Cardiac muscle cell (in vitro differentiated cells and primary cell): ENCODE measurements around the gene SH3BP2. TPM values are rescaled to one million over a fixed set of nuclear protein-coding genes. Genes with fewer than 3 reads are reported as not detected.

Experiments
- DNase-seq, 2 donors: peaks; one replicate each; pipeline versions ENCODE4 v3.0.0 to v3.0.0-alpha.2; 2010 to 2017; ENCODE audit warnings: low read depth in 1 of 2, low spot score in 1 of 2
- H3K27ac ChIP-seq: fragments of 200-600 bp; sonication (generic); 2 replicates; pipeline ENCODE4 v1.5.1; 2016
- H3K27me3 ChIP-seq: fragments of 200-600 bp; sonication (generic); 2 replicates; pipeline ENCODE4 v1.6.0; 2016; ENCODE audit warnings: control low read depth
- H3K36me3 ChIP-seq: fragments of 200-600 bp; sonication (generic); 2 replicates; pipeline ENCODE4 v1.5.1; 2016; ENCODE audit warnings: control low read depth
- H3K4me1 ChIP-seq: fragments of 200-600 bp; sonication (generic); 2 replicates; pipeline ENCODE4 v1.8.1; 2017; ENCODE audit warnings: low read depth, mild to moderate bottlenecking, mixed run types
- H3K4me3 ChIP-seq: fragments of 200-600 bp; sonication (generic); 2 replicates; pipeline ENCODE4 v1.5.1; 2016; ENCODE audit warnings: mild to moderate bottlenecking
- H3K9me3 ChIP-seq: fragments of 200-600 bp; sonication (generic); 2 replicates; pipeline ENCODE4 v1.5.1; 2017; ENCODE audit warnings: low read depth, mild to moderate bottlenecking, control low read depth
- CTCF ChIP-seq: IDR thresholded peaks from 2 replicates; pipeline ENCODE4 v1.5.1; 2012; ENCODE audit warnings: low read depth, mild to moderate bottlenecking, low read length
- polyA plus RNA-seq: library from polyadenylated mRNA; unstranded; fragments of >200 nt; fragmentation: Nextera tagmentation; extraction: Ambion mirVana; gene quantifications from 2 replicates; pipeline ENCODE4 v1.2.1, GENCODE V29; 2016
- total RNA-seq: library from RNA; depleted of rRNA; stranded (reverse); fragments of >200 nt; gene quantifications from 2 replicates; pipeline ENCODE4 v1.2.3, GENCODE V29; 2016

SH3BP2 gene
- total and polyA plus RNA-seq, 2 experiments from 2014 or later, result 8.5 to 31.7 TPM

DNA sequence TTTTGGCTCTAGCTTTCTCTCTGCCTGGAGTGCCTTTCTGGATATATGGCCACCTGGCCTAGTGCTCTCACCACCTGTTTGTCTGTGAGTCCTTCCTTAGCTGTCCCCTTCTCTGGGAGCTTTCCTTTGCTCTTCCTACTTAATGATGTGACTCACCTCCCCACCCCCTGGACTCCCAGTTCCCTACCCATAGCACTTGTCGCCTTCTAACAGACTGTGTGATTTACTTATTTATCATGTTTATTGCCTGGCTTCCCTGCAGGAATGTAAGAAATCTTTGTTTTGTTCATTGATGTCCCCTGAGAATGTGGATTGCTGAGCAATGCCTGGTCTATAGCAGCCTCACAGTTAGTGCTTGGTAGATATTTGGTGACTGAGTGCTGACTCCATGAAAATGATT is 69.6 kb downstream of the SH3BP2 start:
- Histone ChIP-seq H3K4me1 (peaks cover 70% of the 10 kb centered on the region), H3K9me3 (no peaks in the 10 kb centered on the region), H3K27ac (peak overlapping the region; percentile 94), H3K4me3 (no peak overlapping the region), H3K27me3 (no peaks in the 10 kb centered on the region), H3K36me3 (no peaks in the 10 kb centered on the region)
- DNase-seq, result no peak
- TF ChIP-seq CTCF, result no peak

GRCh38 chr4:2863649-2864048 is 70.8 kb downstream of the SH3BP2 start:
- H3K36me3 ChIP-seq, result no peaks in the 10 kb centered on the region
- TF ChIP-seq CTCF, result no peak
- H3K4me1 ChIP-seq, result peaks cover 82% of the 10 kb centered on the region
- H3K4me3 ChIP-seq, result no peak overlapping the region
- no peaks in the 10 kb centered on the region for H3K27me3 ChIP-seq
- no peaks in the 10 kb centered on the region for H3K9me3 ChIP-seq
- no peak for DNase-seq
- no peak overlapping the region for H3K27ac ChIP-seq

- no peaks in the 10 kb centered on the region for H3K27me3 ChIP-seq
- peak overlapping the region; percentile 62 for H3K27ac ChIP-seq
- no peaks in the 10 kb centered on the region for H3K36me3 ChIP-seq
- peaks cover 84% of the 10 kb centered on the region for H3K4me1 ChIP-seq
- TF ChIP-seq CTCF, result no peak
- no peak overlapping the region for H3K4me3 ChIP-seq
- H3K9me3 ChIP-seq, result no peaks in the 10 kb centered on the region
- no peak for DNase-seq
Measured at GRCh38 chr4:2865196-2865780, 72.4 kb downstream of the SH3BP2 start.

DNA sequence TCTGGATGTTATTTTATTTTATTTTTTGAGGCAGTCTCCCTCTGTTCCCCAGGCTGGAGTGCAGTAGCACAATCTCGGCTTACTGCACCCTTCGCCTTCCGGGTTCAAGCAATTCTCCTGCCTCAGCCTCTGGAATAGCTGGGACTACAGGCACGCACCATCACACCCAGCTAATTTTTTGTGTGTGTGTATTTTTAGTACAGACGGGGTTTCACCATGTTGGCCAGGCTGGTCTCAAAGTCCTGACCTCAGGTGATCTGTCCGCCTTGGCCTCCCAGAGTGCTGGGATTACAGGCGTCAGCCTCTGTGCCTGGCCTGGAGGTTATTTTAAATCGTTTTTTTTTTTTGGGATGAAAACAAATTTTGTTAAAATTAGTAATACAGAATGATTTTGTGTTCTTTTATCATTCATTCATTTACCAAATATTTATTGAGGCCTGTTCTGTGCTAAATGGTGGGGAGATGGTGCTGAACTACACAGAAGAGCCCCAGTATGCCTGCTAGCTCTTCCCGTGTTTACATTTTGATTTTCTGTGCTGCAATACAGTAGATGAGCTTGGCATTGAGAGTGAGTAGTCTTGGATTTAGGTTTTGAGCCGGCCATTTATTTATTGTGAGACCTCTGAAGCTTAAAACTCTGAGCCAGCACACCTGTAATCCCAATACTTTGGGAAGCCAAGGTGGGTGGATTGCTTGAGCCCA is 73.4 kb downstream of the SH3BP2 start:
- H3K4me3 ChIP-seq, result no peak overlapping the region
- H3K4me1 ChIP-seq, result peaks cover 80% of the 10 kb centered on the region
- H3K27me3 ChIP-seq, result no peaks in the 10 kb centered on the region
- peak overlapping the region; percentile 68 for H3K27ac ChIP-seq
- no peak for DNase-seq
- H3K9me3 ChIP-seq, result no peaks in the 10 kb centered on the region
- no peaks in the 10 kb centered on the region for H3K36me3 ChIP-seq
- TF ChIP-seq CTCF, result no peak

DNA sequence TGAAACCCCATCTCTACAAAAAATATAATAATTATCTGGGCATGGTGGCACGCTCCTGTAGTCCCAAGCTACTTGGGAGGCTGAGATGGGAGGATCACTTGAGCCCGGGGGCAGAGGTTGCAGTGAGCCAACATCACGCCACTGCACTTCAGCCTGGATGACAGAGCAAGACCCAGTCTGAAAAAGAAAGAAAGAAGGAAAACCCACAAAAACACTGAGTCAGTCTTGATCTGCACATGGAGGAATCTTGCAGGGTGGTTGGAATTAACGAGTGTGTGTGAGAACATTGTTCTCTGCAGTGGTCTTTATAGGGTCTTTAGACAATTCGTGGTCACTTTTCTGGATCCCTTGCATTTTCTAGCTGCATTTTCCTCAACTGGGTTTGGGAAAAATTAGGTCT is 74.0 kb downstream of the SH3BP2 start:
- no peak for TF ChIP-seq CTCF
- H3K9me3 ChIP-seq, result no peaks in the 10 kb centered on the region
- no peak for DNase-seq
- no peak overlapping the region for H3K4me3 ChIP-seq
- H3K27ac ChIP-seq, result peak overlapping the region; percentile 68
- H3K4me1 ChIP-seq, result peaks cover 80% of the 10 kb centered on the region
- no peaks in the 10 kb centered on the region for H3K27me3 ChIP-seq
- H3K36me3 ChIP-seq, result no peaks in the 10 kb centered on the region
